ENCODE data around the gene WAPL. TPM values are rescaled to one million over a fixed set of nuclear protein-coding genes. Genes with fewer than 3 reads are reported as not detected.

WAPL gene
- total RNA-seq, 4 donors from 2014 or later: 33.5 to 45.8 (median 37.6) TPM

GRCh38 chr10:86413046-86413728 is 108.4 kb downstream of the WAPL start:
- TF ChIP-seq, protein P1, sequence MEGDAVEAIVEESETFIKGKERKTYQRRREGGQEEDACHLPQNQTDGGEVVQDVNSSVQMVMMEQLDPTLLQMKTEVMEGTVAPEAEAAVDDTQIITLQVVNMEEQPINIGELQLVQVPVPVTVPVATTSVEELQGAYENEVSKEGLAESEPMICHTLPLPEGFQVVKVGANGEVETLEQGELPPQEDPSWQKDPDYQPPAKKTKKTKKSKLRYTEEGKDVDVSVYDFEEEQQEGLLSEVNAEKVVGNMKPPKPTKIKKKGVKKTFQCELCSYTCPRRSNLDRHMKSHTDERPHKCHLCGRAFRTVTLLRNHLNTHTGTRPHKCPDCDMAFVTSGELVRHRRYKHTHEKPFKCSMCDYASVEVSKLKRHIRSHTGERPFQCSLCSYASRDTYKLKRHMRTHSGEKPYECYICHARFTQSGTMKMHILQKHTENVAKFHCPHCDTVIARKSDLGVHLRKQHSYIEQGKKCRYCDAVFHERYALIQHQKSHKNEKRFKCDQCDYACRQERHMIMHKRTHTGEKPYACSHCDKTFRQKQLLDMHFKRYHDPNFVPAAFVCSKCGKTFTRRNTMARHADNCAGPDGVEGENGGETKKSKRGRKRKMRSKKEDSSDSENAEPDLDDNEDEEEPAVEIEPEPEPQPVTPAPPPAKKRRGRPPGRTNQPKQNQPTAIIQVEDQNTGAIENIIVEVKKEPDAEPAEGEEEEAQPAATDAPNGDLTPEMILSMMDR (IDR thresholded peaks at IDR 0.05; ENCODE audit: low read depth): no peak

DNA sequence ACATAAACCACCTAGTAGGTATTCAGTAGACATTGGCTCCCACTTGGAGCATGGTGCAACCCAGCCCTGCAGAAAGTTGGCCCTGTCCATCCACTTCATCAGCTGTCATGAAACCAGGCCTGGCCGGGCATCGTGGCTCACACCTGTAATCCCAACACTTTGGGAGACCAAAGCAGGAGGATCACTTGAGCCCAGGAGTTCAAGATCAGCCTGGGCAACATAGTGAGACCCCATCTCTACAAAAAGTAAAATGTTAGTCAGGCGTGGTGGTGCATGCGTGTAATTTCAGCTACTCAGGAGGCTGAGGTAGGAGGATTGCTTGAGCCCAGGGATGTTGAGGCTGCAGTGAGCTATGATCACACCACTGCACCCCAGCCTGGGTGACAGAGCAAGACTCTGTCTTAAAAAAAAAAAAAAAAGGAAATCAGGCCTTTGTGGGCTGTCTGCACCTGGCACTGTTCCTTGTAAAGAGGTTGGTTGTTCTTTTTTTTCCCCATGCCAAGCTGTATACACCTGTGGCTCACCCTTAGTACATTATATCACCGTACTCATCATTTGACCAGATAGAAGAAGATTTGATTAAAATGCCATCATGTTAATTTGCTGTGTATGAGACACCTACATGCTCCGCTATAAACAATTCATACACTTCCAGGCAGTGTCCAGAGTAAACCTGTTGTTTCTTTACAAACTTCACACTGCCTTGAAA is 109.6 kb downstream of the WAPL start:
- TF ChIP-seq, protein P1 (IDR thresholded peaks at IDR 0.05; ENCODE audit: low read depth): no peak

DNA sequence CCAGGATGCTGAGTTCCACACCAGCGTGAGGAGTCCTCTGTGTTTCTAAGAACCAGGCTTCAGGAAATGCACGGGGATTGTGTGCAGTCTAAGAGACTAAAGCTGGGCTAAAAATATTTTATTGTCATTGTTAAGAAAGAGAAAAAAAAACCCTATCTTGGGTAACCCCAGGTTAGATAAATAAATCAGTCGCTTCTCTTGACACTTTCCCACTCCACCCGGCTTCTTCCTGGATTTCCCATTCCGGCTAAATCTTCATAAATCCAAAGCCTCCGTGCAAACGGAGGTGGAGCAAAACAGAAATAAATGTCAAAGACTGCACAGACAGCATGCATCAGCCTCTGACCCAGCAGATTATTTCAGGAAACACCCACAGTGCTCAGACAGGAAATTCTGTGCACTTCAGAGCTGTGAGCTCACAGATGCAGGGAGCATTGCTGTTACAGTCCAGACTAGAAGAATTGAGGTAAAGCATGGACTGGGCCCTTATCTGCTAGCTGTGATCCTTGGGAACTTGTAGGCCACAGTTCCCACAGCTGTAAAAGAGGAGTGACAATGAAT is 110.2 kb downstream of the WAPL start:
- TF ChIP-seq, protein P1 (IDR thresholded peaks at IDR 0.05; ENCODE audit: low read depth): no peak

DNA sequence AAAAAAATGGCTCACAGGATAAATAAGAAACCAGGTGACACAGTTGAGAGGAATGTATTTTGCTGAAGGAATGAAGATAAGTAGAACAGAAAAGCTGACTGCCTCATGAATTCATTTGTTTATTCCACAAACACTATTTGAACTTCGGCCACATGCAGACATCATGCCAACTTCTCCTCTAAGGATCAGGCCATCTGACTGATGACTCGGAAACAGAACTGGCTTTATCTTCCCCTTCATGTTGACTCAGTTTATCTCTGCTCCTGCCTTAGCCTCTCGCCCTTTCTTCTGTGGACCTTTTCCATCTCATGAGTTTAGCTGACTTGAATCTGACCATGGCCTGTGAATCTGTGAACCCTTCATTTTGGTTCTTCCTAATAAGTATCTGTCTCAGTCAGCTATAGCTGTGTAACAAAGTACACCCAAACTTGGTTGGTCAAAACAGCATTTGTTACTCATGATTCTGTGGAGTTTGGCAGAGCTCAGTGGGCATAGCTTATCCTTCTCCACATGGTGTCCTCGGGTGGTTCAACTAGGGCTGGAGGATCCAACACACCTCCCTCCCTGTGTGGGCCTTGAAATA is 111.0 kb downstream of the WAPL start:
- TF ChIP-seq, protein P1 (IDR thresholded peaks at IDR 0.05; ENCODE audit: low read depth): no peak

DNA sequence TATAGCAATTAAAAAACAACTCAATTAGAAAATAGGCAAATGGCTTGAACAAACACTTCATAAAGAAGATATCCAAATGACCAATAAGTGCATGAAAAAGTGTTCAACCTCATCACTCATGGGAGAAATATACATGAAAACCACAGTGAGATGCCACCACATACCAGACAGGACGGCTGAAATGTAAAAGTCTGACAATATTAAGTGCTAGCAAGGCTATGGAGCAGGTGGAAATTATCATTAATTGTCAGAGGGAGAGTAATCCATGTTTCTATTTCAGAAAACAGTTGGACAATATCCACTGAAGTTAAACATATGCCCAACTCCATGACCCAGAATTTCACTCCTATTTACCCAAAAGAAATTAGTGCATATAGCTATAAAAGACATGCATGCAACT is 112.4 kb downstream of the WAPL start:
- TF ChIP-seq, protein P1 (IDR thresholded peaks at IDR 0.05; ENCODE audit: low read depth): no peak

DNA sequence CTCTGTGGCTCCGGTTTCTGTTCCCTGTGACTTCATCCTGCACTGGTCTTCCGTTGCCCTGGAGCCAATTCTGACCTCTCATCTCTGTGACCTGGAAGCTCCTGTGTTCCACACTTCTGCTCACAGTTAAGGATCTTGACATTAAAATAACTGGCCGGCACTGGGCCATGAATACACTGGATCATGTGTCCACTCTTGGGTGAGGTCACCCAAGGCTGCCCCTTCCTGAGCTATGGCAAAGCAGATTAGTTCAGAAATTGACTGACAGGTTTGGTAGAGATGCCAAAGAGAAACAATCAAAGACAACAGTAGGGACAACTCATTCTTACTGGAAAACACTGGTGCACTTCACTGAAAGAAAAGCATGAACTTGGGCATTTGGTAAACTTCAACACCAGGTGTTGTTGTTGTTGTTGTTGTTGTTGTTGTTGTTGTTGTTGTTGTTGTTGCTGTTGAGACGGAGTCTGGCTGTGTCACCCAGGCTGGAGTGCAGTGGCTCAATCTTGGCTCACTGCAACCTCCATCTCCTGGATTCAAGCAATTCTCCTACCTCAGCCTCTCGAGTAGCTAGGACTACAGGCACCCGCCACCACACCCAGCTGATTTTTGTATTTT is 118.3 kb downstream of the WAPL start:
- TF ChIP-seq, protein P1 (IDR thresholded peaks at IDR 0.05; ENCODE audit: low read depth): no peak

Data from subcutaneous adipose tissue (tissue), 4 donors.